GM23338 (cell line): ENCODE results near the gene CASS4. TPM values are rescaled to one million over a fixed set of nuclear protein-coding genes. Genes with fewer than 3 reads are reported as not detected.
"Not testable (repeated sequence)": the region's sequence is repeated elsewhere in the genome, so short reads cannot be mapped to it uniquely, and the experiment has no call there.

Experiments used
- ATAC-seq: fragments of 200-7000 bp; cut with Tn5 transposase; 3 replicates; pipeline ENCODE4 v1.9.1; 2020
- DNase-seq: peaks from one replicate; pipeline ENCODE4 v3.0.0-alpha.2; 2015; ENCODE audit warnings: low spot score
- H2AFZ ChIP-seq: fragments of 200-600 bp; sonication (generic); 2 replicates; pipeline ENCODE4 v1.8.0; 2016; ENCODE audit warnings: antibody characterized with exemption, mild to moderate bottlenecking, moderate library complexity
- H3F3A ChIP-seq: fragments of 200-600 bp; sonication (generic); replicated peaks from 2 replicates; pipeline ENCODE4 v1.8.0; 2017; ENCODE audit warnings: antibody characterized with exemption, mixed run types, low read depth
- H3K27ac ChIP-seq: fragments of 200-600 bp; sonication (generic); 2 replicates; pipeline ENCODE4 v1.6.1; 2016; ENCODE audit warnings: low read depth
- H3K27me3 ChIP-seq: fragments of 200-600 bp; sonication (generic); 2 replicates; pipeline ENCODE4 v1.8.0; 2016; ENCODE audit warnings: mild to moderate bottlenecking, mixed run types, moderate library complexity; ENCODE audit not compliant: insufficient read depth
- H3K36me3 ChIP-seq: fragments of 200-600 bp; sonication (generic); 2 replicates; pipeline ENCODE4 v1.8.0; 2016; ENCODE audit warnings: mild to moderate bottlenecking; ENCODE audit not compliant: insufficient read depth
- H3K4me1 ChIP-seq: fragments of 200-600 bp; sonication (generic); 2 replicates; pipeline ENCODE4 v1.8.0; 2016; ENCODE audit warnings: mild to moderate bottlenecking, moderate library complexity; ENCODE audit not compliant: insufficient read depth
- H3K4me2 ChIP-seq: fragments of 200-600 bp; sonication (generic); 2 replicates; pipeline ENCODE4 v1.7.1; 2017; ENCODE audit warnings: mixed run types
- H3K4me3 ChIP-seq: fragments of 200-600 bp; sonication (generic); 2 replicates; pipeline ENCODE4 v1.6.1; 2016; ENCODE audit warnings: mixed run types
- H3K79me2 ChIP-seq: fragments of 200-600 bp; sonication (generic); replicated peaks from 2 replicates; pipeline ENCODE4 v1.8.0; 2017; ENCODE audit warnings: mild to moderate bottlenecking; ENCODE audit not compliant: insufficient read depth
- H3K9me2 ChIP-seq: fragments of 200-600 bp; sonication (generic); 2 replicates; pipeline ENCODE4 v1.8.0; 2017; ENCODE audit not compliant: insufficient read depth
- H4K20me1 ChIP-seq: fragments of 200-600 bp; sonication (generic); replicated peaks from 2 replicates; pipeline ENCODE4 v1.8.0; 2017; ENCODE audit warnings: mild to moderate bottlenecking; ENCODE audit not compliant: insufficient read depth
- H3K27ac Mint-ChIP-seq: 2 replicates; pipeline ENCODE4 v1.8.0; 2020; ENCODE audit warnings: inconsistent platforms, mild to moderate bottlenecking, moderate library complexity, mixed read lengths
- H3K27me3 Mint-ChIP-seq: 3 replicates; pipeline ENCODE4 v1.8.0; 2022; ENCODE audit warnings: low read depth, mild to moderate bottlenecking, moderate library complexity, mixed read lengths, inconsistent platforms; ENCODE audit not compliant: insufficient read depth, poor library complexity
- H3K36me3 Mint-ChIP-seq: 3 replicates; pipeline ENCODE4 v1.8.0; 2021; ENCODE audit warnings: low read depth, mild to moderate bottlenecking, inconsistent platforms, moderate library complexity, mixed read lengths
- H3K4me1 Mint-ChIP-seq: 3 replicates; pipeline ENCODE4 v1.8.0; 2020; ENCODE audit warnings: mild to moderate bottlenecking, inconsistent platforms, mixed read lengths
- H3K4me3 Mint-ChIP-seq: 3 replicates; pipeline ENCODE4 v1.8.0; 2021; ENCODE audit warnings: moderate library complexity, mild to moderate bottlenecking, inconsistent platforms, mixed read lengths
- H3K9me3 Mint-ChIP-seq: 3 replicates; pipeline ENCODE4 v1.8.0; 2020; ENCODE audit warnings: moderate library complexity, mild to moderate bottlenecking, inconsistent platforms, mixed read lengths
- CREB1 ChIP-seq: fragments of 250-450 bp; sonication (Bioruptor Pico); IDR thresholded peaks from 2 replicates; pipeline ENCODE4 v1.5.0; 2020; ENCODE audit warnings: low read depth, mild to moderate bottlenecking, moderate library complexity
- EZH2 ChIP-seq: fragments of 200-600 bp; sonication (generic); IDR thresholded peaks from one replicate; pipeline ENCODE4 v1.8.0; 2017; ENCODE audit warnings: antibody characterized with exemption, mild to moderate bottlenecking, low read depth; ENCODE audit not compliant: unreplicated experiment
- EZH2phosphoT487 ChIP-seq: fragments of 200-600 bp; sonication (generic); IDR thresholded peaks from one replicate; pipeline ENCODE4 v1.8.1; 2018; ENCODE audit warnings: antibody characterized with exemption; ENCODE audit not compliant: unreplicated experiment
- NANOG ChIP-seq: IDR thresholded peaks from 2 replicates; pipeline ENCODE4 v1.6.1; 2016; ENCODE audit warnings: antibody characterized with exemption, borderline replicate concordance
- ZNF114 ChIP-seq: fragments of 250-450 bp; sonication (Bioruptor Pico); IDR thresholded peaks from 2 replicates; pipeline ENCODE4 v1.5.0; 2020; ENCODE audit warnings: mild to moderate bottlenecking, moderate library complexity
- ZNF331 ChIP-seq: fragments of 250-450 bp; sonication (Bioruptor Pico); IDR thresholded peaks from 2 replicates; pipeline ENCODE4 v1.5.0; 2020; ENCODE audit warnings: low read depth, mild to moderate bottlenecking, moderate library complexity
- polyA plus RNA-seq: library from polyadenylated mRNA; unstranded; fragments of >200 nt; fragmentation: Nextera tagmentation; extraction: Ambion mirVana; gene quantifications from 2 replicates; pipeline ENCODE4 v1.2.1, GENCODE V29; 2016
- total RNA-seq: library from RNA; depleted of rRNA; stranded (reverse); fragments of >200 nt; shearing (Covaris generic); gene quantifications from 2 replicates; pipeline ENCODE4 v1.2.3, GENCODE V29; 2014
- TF ChIP-seq, protein P1 (sequence below): IDR thresholded peaks from 2 replicates; pipeline ENCODE4 v1.6.1; 2016; ENCODE audit warnings: antibody characterized with exemption
- TF ChIP-seq, protein P2 (sequence below), 2 experiments: fragments of 200-600 bp in 1 of 2; sonication (generic) in 1 of 2; conservative IDR thresholded peaks; 2 replicates each; pipeline versions ENCODE4 v1.5.1 to v1.6.1; 2016 to 2017; ENCODE audit warnings: antibody characterized with exemption in 2 of 2, low read depth in 2 of 2, mild to moderate bottlenecking in 2 of 2, moderate library complexity in 1 of 2

The CASS4 gene
- total and polyA plus RNA-seq, 2 experiments from 2014 or later: not detected

DNA sequence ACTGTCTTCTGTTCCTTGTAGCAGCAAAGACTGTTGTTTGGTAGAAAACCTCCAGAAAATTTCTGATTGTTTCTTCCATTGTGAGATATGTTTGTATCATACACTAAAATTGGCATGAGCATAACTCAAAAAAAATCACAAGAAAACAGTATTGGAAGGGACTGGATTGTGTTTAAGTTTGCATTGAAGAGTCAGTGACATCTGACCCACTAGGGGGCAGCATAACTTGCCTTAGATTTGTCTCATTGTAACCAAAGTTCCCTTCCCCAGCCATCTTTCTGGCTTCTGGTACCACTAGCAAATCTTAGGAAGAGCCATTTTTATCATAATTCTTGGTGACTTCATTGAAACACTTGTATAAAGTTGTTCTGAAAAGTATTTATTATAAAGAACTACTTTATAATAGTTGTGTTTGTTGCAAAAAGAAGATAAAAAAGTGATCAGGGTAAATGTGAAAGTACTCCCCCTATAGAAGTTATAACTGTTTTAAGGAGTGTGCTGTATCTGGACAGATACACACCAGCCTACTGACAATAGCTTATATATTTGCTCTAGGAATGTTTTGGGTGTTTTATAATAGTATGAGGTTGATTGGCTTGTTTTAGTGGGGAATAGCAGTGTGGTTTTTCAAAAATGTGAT is 11.9 kb upstream of the CASS4 start:
- Histone ChIP-seq H3F3A (peaks cover 3% of the 10 kb centered on the region; the same call in 1 of the 2 replicates), H3K4me1 (no peaks in the 10 kb centered on the region), H3K79me2 (peaks cover 38% of the 10 kb centered on the region), H3K27ac (no peak overlapping the region), H3K9me2 (no peaks in the 10 kb centered on the region), H3K36me3 (peaks cover 84% of the 10 kb centered on the region), H3K4me2 (no peak overlapping the region), H3K4me3 (no peak overlapping the region), H2AFZ (no peak overlapping the region), H4K20me1 (peaks cover 25% of the 10 kb centered on the region), H3K27me3 (no peaks in the 10 kb centered on the region)
- no peak overlapping the region for H3K4me3 Mint-ChIP-seq
- H3K27me3 Mint-ChIP-seq: no peaks in the 10 kb centered on the region
- TF ChIP-seq, protein P1, sequence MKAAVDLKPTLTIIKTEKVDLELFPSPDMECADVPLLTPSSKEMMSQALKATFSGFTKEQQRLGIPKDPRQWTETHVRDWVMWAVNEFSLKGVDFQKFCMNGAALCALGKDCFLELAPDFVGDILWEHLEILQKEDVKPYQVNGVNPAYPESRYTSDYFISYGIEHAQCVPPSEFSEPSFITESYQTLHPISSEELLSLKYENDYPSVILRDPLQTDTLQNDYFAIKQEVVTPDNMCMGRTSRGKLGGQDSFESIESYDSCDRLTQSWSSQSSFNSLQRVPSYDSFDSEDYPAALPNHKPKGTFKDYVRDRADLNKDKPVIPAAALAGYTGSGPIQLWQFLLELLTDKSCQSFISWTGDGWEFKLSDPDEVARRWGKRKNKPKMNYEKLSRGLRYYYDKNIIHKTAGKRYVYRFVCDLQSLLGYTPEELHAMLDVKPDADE: no peak
- TF ChIP-seq, protein P2, sequence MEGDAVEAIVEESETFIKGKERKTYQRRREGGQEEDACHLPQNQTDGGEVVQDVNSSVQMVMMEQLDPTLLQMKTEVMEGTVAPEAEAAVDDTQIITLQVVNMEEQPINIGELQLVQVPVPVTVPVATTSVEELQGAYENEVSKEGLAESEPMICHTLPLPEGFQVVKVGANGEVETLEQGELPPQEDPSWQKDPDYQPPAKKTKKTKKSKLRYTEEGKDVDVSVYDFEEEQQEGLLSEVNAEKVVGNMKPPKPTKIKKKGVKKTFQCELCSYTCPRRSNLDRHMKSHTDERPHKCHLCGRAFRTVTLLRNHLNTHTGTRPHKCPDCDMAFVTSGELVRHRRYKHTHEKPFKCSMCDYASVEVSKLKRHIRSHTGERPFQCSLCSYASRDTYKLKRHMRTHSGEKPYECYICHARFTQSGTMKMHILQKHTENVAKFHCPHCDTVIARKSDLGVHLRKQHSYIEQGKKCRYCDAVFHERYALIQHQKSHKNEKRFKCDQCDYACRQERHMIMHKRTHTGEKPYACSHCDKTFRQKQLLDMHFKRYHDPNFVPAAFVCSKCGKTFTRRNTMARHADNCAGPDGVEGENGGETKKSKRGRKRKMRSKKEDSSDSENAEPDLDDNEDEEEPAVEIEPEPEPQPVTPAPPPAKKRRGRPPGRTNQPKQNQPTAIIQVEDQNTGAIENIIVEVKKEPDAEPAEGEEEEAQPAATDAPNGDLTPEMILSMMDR (conservative IDR thresholded peaks at IDR 0.05; ENCODE audit: low read depth in 2 of 2): peak; percentile 67 to 82
- peak; percentile 79 for DNase-seq
- H3K36me3 Mint-ChIP-seq: peaks cover 95% of the 10 kb centered on the region
- ATAC-seq: no peak; the same call in 2 of the 3 replicates
- H3K9me3 Mint-ChIP-seq: no peaks in the 10 kb centered on the region
- no peaks in the 10 kb centered on the region for H3K4me1 Mint-ChIP-seq
- H3K27ac Mint-ChIP-seq: no peak overlapping the region

DNA sequence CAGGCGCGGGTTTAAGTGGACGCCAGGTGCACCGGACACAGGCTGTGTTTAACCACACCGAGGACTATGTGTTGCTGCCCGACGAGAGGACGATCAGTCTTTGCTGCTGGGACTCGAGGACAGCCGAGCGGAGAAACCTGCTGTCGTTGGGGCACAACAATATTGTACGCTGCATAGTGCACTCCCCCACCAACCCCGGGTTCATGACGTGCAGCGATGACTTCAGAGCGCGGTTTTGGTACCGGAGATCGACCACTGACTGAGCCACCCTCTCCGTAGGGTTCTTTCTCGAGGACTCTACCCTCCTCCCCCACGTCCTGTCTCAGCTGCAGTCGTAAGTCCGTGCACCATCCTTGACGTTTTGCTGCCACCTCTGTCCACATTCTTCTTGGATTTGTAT is 8.6 kb upstream of the CASS4 start:
- Histone ChIP-seq H3F3A (no peaks in the 10 kb centered on the region; the same call in 1 of the 2 replicates), H3K4me1 (no peaks in the 10 kb centered on the region), H3K79me2 (peaks cover 42% of the 10 kb centered on the region), H3K4me3 (no peak overlapping the region), H3K27ac (no peak overlapping the region), H3K27me3 (no peaks in the 10 kb centered on the region), H4K20me1 (peaks cover 16% of the 10 kb centered on the region), H3K9me2 (no peaks in the 10 kb centered on the region), H3K36me3 (peaks cover 61% of the 10 kb centered on the region), H2AFZ (no peak overlapping the region), H3K4me2 (no peak overlapping the region)
- DNase-seq (no peak), ATAC-seq (no peak)
- Mint-ChIP-seq H3K4me3 (no peak overlapping the region), H3K4me1 (no peaks in the 10 kb centered on the region), H3K27ac (no peak overlapping the region), H3K9me3 (no peaks in the 10 kb centered on the region), H3K36me3 (peaks cover 92% of the 10 kb centered on the region), H3K27me3 (no peaks in the 10 kb centered on the region)
- TF ChIP-seq NANOG (no peak), EZH2 (no peak), CREB1 (CRISPR knock-in tag) (no peak), ZNF331 (CRISPR knock-in tag) (no peak), ZNF114 (CRISPR knock-in tag) (no peak), EZH2phosphoT487 (no peak)
- TF ChIP-seq, protein P1: no peak

DNA sequence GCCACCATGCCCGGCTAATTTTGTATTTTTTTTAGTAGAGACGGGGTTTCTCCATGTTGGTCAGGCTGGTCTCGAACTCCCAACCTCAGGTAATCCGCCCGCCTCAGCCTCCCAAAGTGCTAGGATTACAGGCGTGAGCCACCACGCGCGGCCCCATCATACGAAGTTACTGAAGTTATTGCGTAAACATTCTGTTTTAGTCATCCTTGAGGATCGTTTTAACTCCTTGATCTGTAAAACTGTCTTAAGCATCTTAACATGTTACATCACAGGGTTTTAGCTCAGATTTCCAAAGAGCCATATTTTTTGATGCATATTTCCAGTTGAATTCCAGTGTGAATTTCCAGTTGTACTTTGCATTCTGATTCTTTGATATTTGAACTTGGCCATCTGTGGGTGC is 6.7 kb upstream of the CASS4 start:
- H3K4me1 ChIP-seq, H3K4me2 ChIP-seq, H3K27me3 Mint-ChIP-seq, DNase-seq, H2AFZ ChIP-seq, H3F3A ChIP-seq, H3K4me3 Mint-ChIP-seq, H3K27ac Mint-ChIP-seq, ATAC-seq, H3K9me3 Mint-ChIP-seq, H3K4me3 ChIP-seq, H3K4me1 Mint-ChIP-seq, H3K9me2 ChIP-seq, H4K20me1 ChIP-seq, H3K27me3 ChIP-seq, H3K27ac ChIP-seq: not testable (repeated sequence)
- Histone ChIP-seq H3K79me2 (peaks cover 39% of the 10 kb centered on the region), H3K36me3 (peaks cover 44% of the 10 kb centered on the region)
- H3K36me3 Mint-ChIP-seq: peaks cover 78% of the 10 kb centered on the region
